Right cardiac atrium (tissue), 5 donors: ENCODE results near the gene NEU1. TPM values are rescaled to one million over a fixed set of nuclear protein-coding genes. Genes with fewer than 3 reads are reported as not detected.

Experiments
- ATAC-seq, 2 donors: fragments of 200-7000 bp; cut with Tn5 transposase; one replicate each; pipeline versions ENCODE4 v1.8.0 to v1.9.1; 2020; ENCODE audit warnings: moderate library complexity in 2 of 2, mild to moderate bottlenecking in 1 of 2
- DNase-seq, 3 donors: peaks; one replicate each; pipeline ENCODE4 v3.0.0-alpha.2; 2020
- H3K27ac ChIP-seq: one replicate; pipeline ENCODE4 v1.5.1; 2013; ENCODE audit warnings: mild to moderate bottlenecking, low read length, control low read depth, moderate library complexity
- H3K27me3 ChIP-seq: one replicate; pipeline ENCODE4 v1.6.1; 2013; ENCODE audit not compliant: control insufficient read depth, insufficient read depth
- H3K4me1 ChIP-seq: one replicate; pipeline ENCODE4 v1.6.1; 2013; ENCODE audit warnings: low read length; ENCODE audit not compliant: control insufficient read depth, insufficient read depth
- H3K4me3 ChIP-seq: one replicate; pipeline ENCODE4 v1.5.1; 2013; ENCODE audit warnings: low read length, control low read depth
- H3K9me3 ChIP-seq: one replicate; pipeline ENCODE4 v1.6.1; 2013; ENCODE audit warnings: low read length; ENCODE audit not compliant: control insufficient read depth
- WGBS: extraction: QIAGEN DNeasy Blood & Tissue Kit; methylation state at CpG from one replicate; pipeline ENCODE4 v1.1.7; 2013; 5-methylcytosine and 5-hydroxymethylcytosine counted together
- intact Hi-C, 4 donors: fragments of 100-400 bp; cut with DNase I; formaldehyde crosslinking; loops; one replicate each; pipeline versions ENCODE4 v1.11.0 to v1.14.0; 2022 to 2023
- polyA plus RNA-seq: library from polyadenylated mRNA; stranded (reverse); fragments of 200-250 nt; gene quantifications from one replicate; pipeline ENCODE4 v1.2.3, GENCODE V29; 2013
- total RNA-seq, 4 donors: library from RNA; stranded (reverse); fragmentation: NEBNext Ultra II Directional; extraction: Animal tissue kit (Norgen Biotek cat#: 25700); gene quantifications; one replicate each; pipeline ENCODE4 v1.2.1, GENCODE V29; 2021
- donor health status: healthy with polysubstance abuse.
- donor health status: DM: no; HTN: yes; CAD: no.
- donor health status: DM: no; HTN: no; CAD: no.
- donor health status: DM: no; HTN: yes; CAD: no; lungs with severe emphysema.
- donor health status: DM: yes; HTN: yes; CAD: no.

The NEU1 gene
- total and polyA plus RNA-seq, 5 donors, result 18.5 to 28.2 (median 24.8) TPM

GRCh38 chr6:31903957-31904356, 41.3 kb upstream of the NEU1 start:
- no peaks in the 10 kb centered on the region for H3K27me3 ChIP-seq
- H3K27ac ChIP-seq, result no peak overlapping the region
- H3K4me1 ChIP-seq, result peaks cover 6% of the 10 kb centered on the region
- no peak overlapping the region for H3K4me3 ChIP-seq
- DNase-seq (no peak), ATAC-seq (no peak)
- intact Hi-C loops, result loop anchor here in 3 of 4 donors (5.0 to 10.0 kb wide), 2 partner anchors 51 to 53 kb away; partner anchors contain the start of genes NELFE (in 3 of the 3) and SKIC2 (in 3 of the 3)
- 64% methylated on average over 3 of the region's 3 CpGs for WGBS
- H3K9me3 ChIP-seq, result no peaks in the 10 kb centered on the region

DNA sequence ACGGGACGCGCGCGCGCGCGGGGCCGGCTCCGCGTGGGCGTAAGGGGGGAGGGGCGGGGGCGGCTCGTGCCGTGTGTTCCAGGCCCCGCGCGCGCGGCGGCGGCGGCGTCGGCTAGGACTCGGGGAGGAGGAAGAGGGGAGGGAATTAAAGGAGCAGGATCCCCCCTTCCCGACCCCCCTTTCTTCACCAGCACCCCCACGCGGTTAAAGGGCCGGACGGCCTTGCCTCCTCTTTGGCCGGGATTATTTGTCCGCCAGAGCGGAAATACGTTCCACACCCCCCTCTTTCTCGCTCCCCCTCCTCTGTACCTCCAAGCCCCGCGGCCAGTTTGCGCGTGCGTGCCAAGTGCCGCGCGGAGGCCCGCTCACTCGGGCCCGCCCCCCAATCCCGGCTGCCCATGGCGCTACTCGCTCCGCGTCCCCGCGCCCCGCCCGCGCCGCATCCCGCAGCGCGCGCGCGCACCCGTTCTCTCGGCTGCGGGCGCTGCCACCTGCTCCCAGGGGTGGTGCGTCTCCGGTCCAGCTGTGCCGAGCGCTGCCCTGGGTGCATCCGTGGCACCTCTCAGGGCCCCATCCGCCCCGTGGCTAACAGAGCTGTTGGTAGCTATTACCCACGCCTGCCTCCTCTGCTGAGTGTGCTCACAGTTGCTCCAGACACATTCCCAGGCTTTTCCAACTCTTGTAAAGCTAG, 39.5 kb upstream of the NEU1 start, which contains the start of gene ZBTB12:
TSS of gene ZBTB12 (minus strand) at position 134 of the 691 bp plus-strand sequence. CDS start 781 bp downstream, outside the sequence.
- Histone ChIP-seq H3K4me1 (peaks cover 9% of the 10 kb centered on the region), H3K27me3 (no peaks in the 10 kb centered on the region), H3K9me3 (no peaks in the 10 kb centered on the region), H3K4me3 (peak within 1 kb of the TSS; percentile 78), H3K27ac (peak within 1 kb of the TSS; percentile 78)
- under 1% methylated on average over 76 of the region's 77 CpGs for WGBS
- DNase-seq, result peak; percentile 91 to 97 (median 96)
- intact Hi-C loops, result loop anchor here in 3 of 4 donors (5.0 to 10.0 kb wide), 2 partner anchors 53 to 55 kb away; partner anchors contain the start of genes NELFE (in 3 of the 3) and SKIC2 (in 3 of the 3)
- ATAC-seq, result peak; percentile 82 to 89

GRCh38 chr6:31901415-31901952, 38.9 kb upstream of the NEU1 start:
- DNase-seq, result peak in 2 of 3 donors; percentile 74 to 89
- Histone ChIP-seq H3K9me3 (no peaks in the 10 kb centered on the region), H3K4me3 (peak overlapping the region; percentile 78), H3K4me1 (peaks cover 9% of the 10 kb centered on the region), H3K27ac (peak overlapping the region; percentile 77), H3K27me3 (no peaks in the 10 kb centered on the region)
- intact Hi-C loops, result loop anchor here in 3 of 4 donors (5.0 to 10.0 kb wide), 2 partner anchors 53 to 56 kb away; partner anchors contain the start of genes NELFE (in 3 of the 3) and SKIC2 (in 3 of the 3)
- under 1% methylated on average over 45 of the region's 45 CpGs for WGBS
- ATAC-seq, result peak; percentile 43 to 47

DNA sequence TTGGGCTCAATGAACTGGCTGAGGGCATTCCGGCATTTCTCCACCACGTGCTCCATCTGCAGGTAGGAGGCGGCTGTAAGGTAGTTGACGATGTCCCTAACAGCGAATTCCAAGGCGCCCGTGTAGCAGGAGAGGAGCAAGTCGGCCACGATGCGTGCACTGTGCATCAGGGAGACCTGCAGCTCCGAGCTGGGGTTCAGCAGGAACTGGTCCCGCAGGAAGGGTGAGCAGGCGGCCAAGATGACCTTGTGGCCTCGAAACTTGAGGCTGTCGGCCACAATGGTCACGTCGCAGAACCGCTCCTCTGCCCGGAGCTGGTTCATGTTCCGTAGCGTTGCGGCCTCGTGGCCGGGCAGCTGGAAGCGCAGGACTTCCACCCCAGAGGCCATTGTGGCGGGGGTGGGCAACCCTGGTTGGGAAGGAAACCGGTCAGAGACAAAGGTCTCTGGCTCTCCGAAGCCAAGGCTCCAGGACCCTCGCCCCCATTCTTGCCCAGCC, 38.3 kb upstream of the NEU1 start:
- no peaks in the 10 kb centered on the region for H3K27me3 ChIP-seq
- H3K4me1 ChIP-seq, result peaks cover 9% of the 10 kb centered on the region
- peak overlapping the region; percentile 77 for H3K27ac ChIP-seq
- intact Hi-C loops, result loop anchor here in 3 of 4 donors (5.0 to 10.0 kb wide), 2 partner anchors 54 to 56 kb away; partner anchors contain the start of genes NELFE (in 3 of the 3) and SKIC2 (in 3 of the 3)
- no peaks in the 10 kb centered on the region for H3K9me3 ChIP-seq
- no peak for ATAC-seq
- peak in 1 of 3 donors; percentile 65 for DNase-seq
- peak overlapping the region; percentile 78 for H3K4me3 ChIP-seq
- 28% methylated on average over 29 of the region's 29 CpGs for WGBS

DNA sequence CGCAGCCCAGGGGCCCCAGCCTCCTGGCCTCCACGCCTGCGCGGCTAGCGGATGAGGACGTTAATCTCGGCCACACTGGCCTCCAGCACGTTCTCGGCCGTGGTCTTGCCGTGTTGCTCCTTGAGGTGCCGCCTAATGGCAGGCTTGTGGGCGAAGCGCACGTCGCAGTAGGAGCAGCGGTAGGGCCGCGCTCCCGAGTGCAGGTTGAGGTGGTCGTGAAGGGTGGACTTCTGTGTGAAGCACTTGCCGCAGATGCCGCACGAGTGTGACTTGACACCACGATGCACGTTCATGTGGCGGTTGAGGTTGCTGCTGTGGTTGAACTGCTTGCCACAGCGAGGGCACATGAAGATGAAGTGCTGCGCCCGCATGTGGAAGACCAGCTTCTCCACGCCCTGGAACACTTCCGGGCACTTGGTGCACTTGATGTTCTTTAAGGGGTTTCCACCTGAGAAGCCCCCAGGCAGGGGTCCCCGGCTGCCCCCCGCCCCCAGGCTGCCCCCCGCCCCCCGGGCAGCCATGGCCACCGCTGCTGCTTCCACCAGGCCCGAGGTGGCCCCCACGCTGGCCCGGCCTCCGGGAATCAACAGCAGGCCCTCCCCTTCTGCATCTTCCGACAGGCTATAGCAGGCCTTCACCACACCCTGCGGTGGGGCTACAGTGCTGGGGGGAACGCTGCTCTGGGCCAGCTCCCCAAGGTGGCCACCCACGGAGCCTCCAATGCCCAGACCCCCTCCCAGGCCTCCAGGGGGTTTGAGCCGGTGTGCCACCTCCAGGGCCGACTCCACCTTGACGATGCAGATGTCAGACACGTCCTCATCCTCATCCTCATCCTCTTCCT, 37.5 kb upstream of the NEU1 start:
- Histone ChIP-seq H3K9me3 (no peaks in the 10 kb centered on the region), H3K4me3 (no peak overlapping the region), H3K4me1 (peaks cover 9% of the 10 kb centered on the region), H3K27me3 (no peaks in the 10 kb centered on the region), H3K27ac (no peak overlapping the region)
- intact Hi-C loops, result loop anchor here (5.0 to 10.0 kb wide), 2 partner anchors 55 to 57 kb away; partner anchors contain the start of genes NELFE (in 4 of the 4) and SKIC2 (in 4 of the 4)
- 82% methylated on average over 49 of the region's 49 CpGs for WGBS
- DNase-seq, result peak in 2 of 3 donors; percentile 57 to 68
- no peak for ATAC-seq

GRCh38 chr6:31899215-31899614, 36.6 kb upstream of the NEU1 start:
- ATAC-seq, result no peak
- H3K9me3 ChIP-seq, result no peaks in the 10 kb centered on the region
- H3K27ac ChIP-seq, result no peak overlapping the region
- peaks cover 9% of the 10 kb centered on the region for H3K4me1 ChIP-seq
- H3K4me3 ChIP-seq, result no peak overlapping the region
- intact Hi-C loops, result loop anchor here in 1 of 4 donors (10.0 kb wide), 1 partner anchor 56 kb away; the partner anchor contains the start of genes NELFE and SKIC2
- 44% methylated on average over 5 of the region's 5 CpGs for WGBS
- DNase-seq, result no peak
- H3K27me3 ChIP-seq, result no peaks in the 10 kb centered on the region

- ATAC-seq, result peak in 1 of 2 donors; percentile 26
- no peaks in the 10 kb centered on the region for H3K9me3 ChIP-seq
Observed at GRCh38 chr6:31898383-31899011, 35.9 kb upstream of the NEU1 start.

GRCh38 chr6:31897612-31898382, 35.2 kb upstream of the NEU1 start, which contains the start of gene EHMT2:
Gene EHMT2 (minus strand): TSS chr6:31897698. CDS start chr6:31897677, 21 bp downstream.
- H3K4me3 ChIP-seq, result peak within 1 kb of the TSS; percentile 98
- ATAC-seq (peak; percentile 68 to 72), DNase-seq (peak; percentile 83 to 94 (median 94))
- under 1% methylated on average over 49 of the region's 49 CpGs for WGBS
- no peaks in the 10 kb centered on the region for H3K9me3 ChIP-seq
- H3K27ac ChIP-seq, result peak within 1 kb of the TSS; percentile 96
- intact Hi-C loops, result loop anchor here in 1 of 4 donors (10.0 kb wide), 1 partner anchor 57 kb away; the partner anchor contains the start of genes NELFE and SKIC2
- no peaks in the 10 kb centered on the region for H3K27me3 ChIP-seq
- peaks cover 9% of the 10 kb centered on the region for H3K4me1 ChIP-seq

More at GRCh38 chr6:31898383-31899011, 35.9 kb upstream of the NEU1 start:
- no peaks in the 10 kb centered on the region for H3K27me3 ChIP-seq
- intact Hi-C loops, result loop anchor here in 1 of 4 donors (10.0 kb wide), 1 partner anchor 56 kb away; the partner anchor contains the start of genes NELFE and SKIC2
- peak overlapping the region; percentile 96 for H3K27ac ChIP-seq
- peak overlapping the region; percentile 98 for H3K4me3 ChIP-seq
- peak in 1 of 3 donors; percentile 47 for DNase-seq
- peaks cover 9% of the 10 kb centered on the region for H3K4me1 ChIP-seq
- 13% methylated on average over 8 of the region's 8 CpGs for WGBS
